HepG2 (cell line): ENCODE measurements around the gene ANKRD39. TPM values are rescaled to one million over a fixed set of nuclear protein-coding genes. Genes with fewer than 3 reads are reported as not detected.

Experiments
- ATAC-seq: fragments of 200-7000 bp; cut with Tn5 transposase; 3 replicates; pipeline ENCODE4 v1.9.1; 2020; ENCODE audit warnings: mild to moderate bottlenecking, moderate library complexity
- BruUV-seq: library from RNA; stranded (reverse); fragments of 400-500 nt; replicated peaks from 2 replicates; lab custom pipeline; 2021; lab: Mats Ljungman, UMichigan
- CTCF ChIA-PET: fragments of 300-600 bp; formaldehyde crosslinking; extraction: SDS; loops from one replicate; lab custom pipeline; 2021; ENCODE audit warnings: low total read pairs, inconsistent platforms, low intra/inter-chr PET ratio; lab: Yijun Ruan, JAX
- POLR2A ChIA-PET: fragments of 350-600 bp; sonication (Branson Sonifier 250); formaldehyde crosslinking; loops from one replicate; lab custom pipeline; 2020; ENCODE audit warnings: antibody characterized with exemption, inconsistent platforms; lab: Yijun Ruan, JAX
- DNase-seq: peaks from one replicate; pipeline ENCODE4 v3.0.0-alpha.2; 2015; ENCODE audit warnings: low spot score
- FAIRE-seq: peaks from 3 replicates; lab custom pipeline; 2011; peaks lifted over from hg19 to GRCh38; lab: Jason Lieb, UNC
- H2AFZ ChIP-seq: one replicate; pipeline ENCODE4 v1.6.1; 2011; ENCODE audit warnings: low read length, inconsistent platforms
- H3K27ac ChIP-seq: fragments of 300-600 bp; 3 replicates; pipeline ENCODE4 v1.8.0; 2011; ENCODE audit warnings: mixed run types, mild to moderate bottlenecking, mixed read lengths, low read length, inconsistent platforms; ENCODE audit not compliant: insufficient read depth; ENCODE audit errors: extremely low read length
- H3K27me3 ChIP-seq, 2 experiments: fragments of 200-600 bp in 1 of 2; 2 replicates in 1 of 2; 3 replicates in 1 of 2; pipeline versions ENCODE4 v1.6.0 to v1.8.0; 2011; ENCODE audit warnings: low read length in 2 of 2, mild to moderate bottlenecking in 2 of 2, moderate library complexity in 2 of 2, inconsistent platforms in 1 of 2; ENCODE audit not compliant: insufficient read depth in 2 of 2, control insufficient read depth in 1 of 2
- H3K36me3 ChIP-seq, 2 experiments: fragments of 200-600 bp in 1 of 2; replicated peaks in 1 of 2; 2 replicates in 1 of 2; 3 replicates in 1 of 2; pipeline versions ENCODE4 v1.5.1 to v1.8.0; 2011; ENCODE audit warnings: low read length in 2 of 2, inconsistent platforms in 1 of 2; ENCODE audit not compliant: insufficient read depth in 2 of 2, control insufficient read depth in 1 of 2
- H3K4me1 ChIP-seq: 2 replicates; pipeline ENCODE4 v1.5.1; 2012; ENCODE audit warnings: low read length, inconsistent platforms; ENCODE audit not compliant: insufficient read depth
- H3K4me2 ChIP-seq: 2 replicates; pipeline ENCODE4 v1.6.0; 2011; ENCODE audit warnings: low read depth, low read length, inconsistent platforms
- H3K4me3 ChIP-seq, 3 experiments: fragments of 200-600 bp in 1 of 3; sonication (generic), shearing (Covaris generic) in 1 of 3; replicated peaks in 1 of 3; 2 replicates each; pipeline ENCODE4 v1.5.1; 2011 to 2016; ENCODE audit warnings: low read length in 3 of 3, inconsistent platforms in 2 of 3, low read depth in 2 of 3, mild to moderate bottlenecking in 2 of 3, control low read depth in 1 of 3, mixed read lengths in 1 of 3; ENCODE audit not compliant: insufficient read depth in 1 of 3
- H3K79me2 ChIP-seq: one replicate; pipeline ENCODE4 v1.6.1; 2011; ENCODE audit warnings: low read length, inconsistent platforms; ENCODE audit not compliant: insufficient read depth
- H3K9ac ChIP-seq: 2 replicates; pipeline ENCODE4 v1.6.0; 2011; ENCODE audit warnings: mild to moderate bottlenecking, low read depth, low read length, inconsistent platforms; ENCODE audit not compliant: insufficient read depth
- H3K9me3 ChIP-seq: 2 replicates; pipeline ENCODE4 v1.5.1; 2012; ENCODE audit warnings: mild to moderate bottlenecking, low read length
- H4K20me1 ChIP-seq: 2 replicates; pipeline ENCODE4 v1.6.0; 2011; ENCODE audit warnings: inconsistent platforms, mild to moderate bottlenecking, low read length, moderate library complexity; ENCODE audit not compliant: insufficient read depth
- SAFB2 ChIP-seq: sonication (generic); formaldehyde crosslinking; IDR thresholded peaks from 2 replicates; pipeline ENCODE4 v1.5.1; 2020; ENCODE audit warnings: missing genetic modification reagents, low read depth, mild to moderate bottlenecking, borderline replicate concordance
- TFDP1 ChIP-seq: IDR thresholded peaks from 2 replicates; pipeline ENCODE4 v1.6.1; 2016; ENCODE audit warnings: missing compliant biosample characterization, missing genetic modification reagents, borderline replicate concordance
- THAP7 ChIP-seq: sonication (generic); formaldehyde crosslinking; IDR thresholded peaks from 2 replicates; pipeline ENCODE4 v1.8.1; 2023; ENCODE audit warnings: mild to moderate bottlenecking, missing genetic modification reagents
- ZNF674 ChIP-seq: sonication (generic); formaldehyde crosslinking; IDR thresholded peaks from 2 replicates; pipeline ENCODE4 v1.5.0; 2020; ENCODE audit warnings: low read depth, mild to moderate bottlenecking, missing genetic modification reagents
- ZNF709 ChIP-seq: sonication (generic); formaldehyde crosslinking; IDR thresholded peaks from 2 replicates; pipeline ENCODE4 v1.5.0; 2020; ENCODE audit warnings: mild to moderate bottlenecking, missing genetic modification reagents
- WGBS: methylation state at CpG from one replicate; pipeline ENCODE4 v1.1.6; 2017; ENCODE audit warnings: low lambda C conversion rate; 5-methylcytosine and 5-hydroxymethylcytosine counted together
- in situ Hi-C: cut with HindIII; loops from 2 replicates; pipeline ENCODE4 v1.10.0; 2017; ENCODE audit warnings: low pct_unique_long_range_greater_than_20kb; ENCODE audit not compliant: extremely low pct_ligation_motif_present
- intact Hi-C: fragments of 100-400 bp; cut with micrococcal nuclease; formaldehyde crosslinking; loops from one replicate; pipeline ENCODE4 v1.10.0; 2022; ENCODE audit not compliant: unreplicated experiment
- polyA plus RNA-seq, 8 experiments: library from polyadenylated mRNA; depleted of rRNA in 3 of 8; stranded (reverse) in 7 of 8; unstranded in 1 of 8; fragments of >200 nt; fragmentation: Illumina TruSeq in 4 of 8; extraction: Trizol in 4 of 8; gene quantifications; 2 replicates each; pipeline versions ENCODE4 v1.2.1 to v1.2.3, GENCODE V29; 2011 to 2016; ENCODE audit warnings: low read depth in 4 of 8, missing spikeins in 1 of 8, mixed read lengths in 1 of 8; ENCODE audit not compliant: insufficient read depth in 1 of 8
- total RNA-seq, 5 experiments: library from RNA; depleted of rRNA; stranded (reverse); fragments of >200 nt; fragmentation: Illumina TruSeq; extraction: Trizol; gene quantifications; 2 replicates each; pipeline ENCODE4 v1.2.3, GENCODE V29; 2016; ENCODE audit warnings: low read depth in 1 of 5
- TF ChIP-seq, protein P1 (sequence below): sonication (generic); formaldehyde crosslinking; IDR thresholded peaks from 2 replicates; pipeline ENCODE4 v1.9.0; 2021; ENCODE audit warnings: missing genetic modification reagents, borderline replicate concordance

ANKRD39 gene
- total and polyA plus RNA-seq, 2 of the 13 experiments (the other 11 are each of a cell fraction or from before 2014, with no cell fraction given): 23.2 to 24.8 TPM

DNA sequence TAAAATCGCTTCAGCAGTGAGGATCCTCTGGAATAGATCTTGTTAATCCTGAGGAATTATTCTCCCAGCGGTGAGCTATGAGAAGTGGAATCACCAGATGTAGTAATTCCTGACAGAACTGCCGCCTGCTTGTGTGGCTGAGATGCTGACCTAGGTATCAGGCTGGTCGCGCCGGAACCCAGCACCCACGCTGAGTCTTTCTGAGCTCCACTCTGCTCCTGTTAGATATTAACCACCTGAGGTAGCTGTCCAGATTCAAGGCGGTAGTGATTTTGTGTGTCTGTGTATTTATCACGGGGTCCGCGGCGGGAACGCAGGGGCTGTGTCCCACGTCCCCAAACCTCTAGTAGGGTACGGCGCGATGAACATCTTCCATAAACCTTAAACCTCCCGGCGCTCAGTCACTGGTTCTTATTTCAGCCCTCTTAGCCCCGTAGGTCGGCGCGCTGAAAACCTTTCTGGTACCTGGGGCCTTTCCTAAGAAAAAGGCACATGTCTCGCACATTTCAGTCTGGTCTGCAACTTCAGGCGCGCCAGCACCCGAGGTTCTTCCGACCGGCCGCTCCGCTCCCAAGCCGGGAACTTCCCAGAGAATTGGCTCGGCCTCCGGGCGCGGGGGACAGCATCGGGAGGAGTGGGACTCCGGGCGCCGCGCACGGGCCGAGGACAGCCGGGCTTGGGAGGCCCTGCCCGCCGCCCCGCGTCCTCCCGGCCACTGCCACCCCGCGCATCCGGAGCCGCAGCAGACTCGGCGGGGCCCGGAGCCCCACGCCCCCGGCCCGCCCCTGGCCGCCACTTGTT, 42.3 kb downstream of the ANKRD39 start (continued):
- TF ChIP-seq THAP7 (CRISPR knock-in tag) (no peak), TFDP1 (CRISPR knock-in tag) (no peak)

DNA sequence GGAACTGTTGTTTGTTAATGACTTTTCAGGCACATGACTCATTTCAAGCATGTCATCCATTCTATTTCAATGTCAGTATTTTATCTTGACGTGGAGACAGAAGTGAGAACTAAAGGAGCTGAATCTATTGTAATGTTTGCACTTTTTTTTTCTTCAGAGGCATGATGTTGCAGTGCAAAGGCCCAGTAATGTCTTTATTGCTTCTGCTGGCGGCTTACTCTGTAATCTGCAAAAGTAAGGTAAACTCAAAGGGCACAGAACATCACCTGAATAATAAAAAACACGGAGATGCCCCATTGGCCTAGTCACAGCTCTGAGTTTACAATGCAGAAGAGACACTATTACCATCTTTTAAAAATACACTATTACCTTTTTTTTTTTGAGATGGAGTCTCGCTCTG, 44.2 kb downstream of the ANKRD39 start:
- FAIRE-seq (no peak), DNase-seq (no peak), ATAC-seq (no peak)
- H4K20me1 ChIP-seq: peaks cover 16% of the 10 kb centered on the region; the same call in 1 of the 2 replicates
- ChIA-PET POLR2A (interaction anchor here (0.7 to 2.0 kb wide), 4 partner anchors 11 to 55 kb away, joined by 3 to 4 read pairs (median 4); partner anchors contain the start of gene ANKRD39), CTCF (no interaction called here)
- H2AFZ ChIP-seq: no peak overlapping the region
- in situ Hi-C loops (no loop called here), intact Hi-C loops (no loop called here)
- no peak overlapping the region for H3K4me3 ChIP-seq
- TF ChIP-seq ZNF709 (CRISPR knock-in tag): no peak
- no peak for TF ChIP-seq SAFB2 (CRISPR knock-in tag)
- TF ChIP-seq, protein P1, sequence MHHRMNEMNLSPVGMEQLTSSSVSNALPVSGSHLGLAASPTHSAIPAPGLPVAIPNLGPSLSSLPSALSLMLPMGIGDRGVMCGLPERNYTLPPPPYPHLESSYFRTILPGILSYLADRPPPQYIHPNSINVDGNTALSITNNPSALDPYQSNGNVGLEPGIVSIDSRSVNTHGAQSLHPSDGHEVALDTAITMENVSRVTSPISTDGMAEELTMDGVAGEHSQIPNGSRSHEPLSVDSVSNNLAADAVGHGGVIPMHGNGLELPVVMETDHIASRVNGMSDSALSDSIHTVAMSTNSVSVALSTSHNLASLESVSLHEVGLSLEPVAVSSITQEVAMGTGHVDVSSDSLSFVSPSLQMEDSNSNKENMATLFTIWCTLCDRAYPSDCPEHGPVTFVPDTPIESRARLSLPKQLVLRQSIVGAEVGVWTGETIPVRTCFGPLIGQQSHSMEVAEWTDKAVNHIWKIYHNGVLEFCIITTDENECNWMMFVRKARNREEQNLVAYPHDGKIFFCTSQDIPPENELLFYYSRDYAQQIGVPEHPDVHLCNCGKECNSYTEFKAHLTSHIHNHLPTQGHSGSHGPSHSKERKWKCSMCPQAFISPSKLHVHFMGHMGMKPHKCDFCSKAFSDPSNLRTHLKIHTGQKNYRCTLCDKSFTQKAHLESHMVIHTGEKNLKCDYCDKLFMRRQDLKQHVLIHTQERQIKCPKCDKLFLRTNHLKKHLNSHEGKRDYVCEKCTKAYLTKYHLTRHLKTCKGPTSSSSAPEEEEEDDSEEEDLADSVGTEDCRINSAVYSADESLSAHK (CRISPR knock-in tag): no peak
- no peak for TF ChIP-seq ZNF674
- no TSS peak for BruUV-seq
- WGBS: 93% methylated on average over 4 of the region's 4 CpGs
- H3K79me2 ChIP-seq: peaks cover 26% of the 10 kb centered on the region
- no peak overlapping the region for H3K27ac ChIP-seq
- no peak overlapping the region for H3K4me2 ChIP-seq
- no peak overlapping the region for H3K9ac ChIP-seq
- no peaks in the 10 kb centered on the region for H3K9me3 ChIP-seq
- peaks cover 71% of the 10 kb centered on the region for H3K4me1 ChIP-seq
- H3K36me3 ChIP-seq: 0 out of 5 replicates have a peak, but pooled peaks cover 0 to 3% of the 10 kb centered on the region in 2 experiments
- H3K27me3 ChIP-seq: no peaks in the 10 kb centered on the region; a peak in 1 of 5 replicates
